KOPT-K1 (cell line): ENCODE data around the gene CTU1.
"Not testable (repeated sequence)": the region's sequence is repeated elsewhere in the genome, so short reads cannot be mapped to it uniquely, and the experiment has no call there.

ENCODE experiments used
- H3K27ac ChIP-seq: fragments of 200-600 bp; sonication (generic); 2 replicates; pipeline ENCODE4 v1.5.1; 2016; ENCODE audit warnings: antibody characterized with exemption, mild to moderate bottlenecking, low read depth, low read length; ENCODE audit not compliant: poor library complexity, severe bottlenecking
- H3K36me3 ChIP-seq: fragments of 200-600 bp; sonication (generic); 2 replicates; pipeline ENCODE4 v1.5.1; 2017; ENCODE audit warnings: antibody characterized with exemption, mild to moderate bottlenecking, low read length, moderate library complexity; ENCODE audit not compliant: insufficient read depth
- H3K9me3 ChIP-seq: fragments of 200-600 bp; sonication (generic); 2 replicates; pipeline ENCODE4 v1.5.1; 2017; ENCODE audit warnings: antibody characterized with exemption, low read length, mild to moderate bottlenecking; ENCODE audit not compliant: insufficient read depth, poor library complexity, severe bottlenecking

CTU1 gene

GRCh38 chr19:51108066-51108804 is at the start of gene CTU1:
Gene CTU1 (minus strand): TSS chr19:51108409. CDS start chr19:51104569, 3,840 bp downstream.
- Histone ChIP-seq H3K9me3 (no peaks in the 10 kb centered on the region), H3K27ac (peak within 1 kb of the TSS; percentile 67), H3K36me3 (peaks cover 19% of the 10 kb centered on the region)

- Histone ChIP-seq H3K9me3 (no peaks in the 10 kb centered on the region), H3K36me3 (no peaks in the 10 kb centered on the region), H3K27ac (no peak overlapping the region)
Observed at GRCh38 chr19:51157265-51157664, 49.1 kb upstream of the CTU1 start.

GRCh38 chr19:51156710-51157109 is 48.5 kb upstream of the CTU1 start:
- H3K9me3 ChIP-seq: no peaks in the 10 kb centered on the region
- no peaks in the 10 kb centered on the region for H3K36me3 ChIP-seq
- H3K27ac ChIP-seq: no peak overlapping the region

- Histone ChIP-seq H3K9me3 (peaks cover 12% of the 10 kb centered on the region), H3K36me3 (no peaks in the 10 kb centered on the region), H3K27ac (no peak overlapping the region)
Observed at GRCh38 chr19:51150627-51151026, 42.4 kb upstream of the CTU1 start.

GRCh38 chr19:51148580-51148979 is 40.4 kb upstream of the CTU1 start:
- Histone ChIP-seq H3K9me3 (peaks cover 12% of the 10 kb centered on the region), H3K27ac (no peak overlapping the region), H3K36me3 (no peaks in the 10 kb centered on the region)

- H3K27ac ChIP-seq: no peak overlapping the region
- H3K9me3 ChIP-seq: peaks cover 12% of the 10 kb centered on the region
- no peaks in the 10 kb centered on the region for H3K36me3 ChIP-seq
Observed at GRCh38 chr19:51147663-51148062, 39.5 kb upstream of the CTU1 start.

GRCh38 chr19:51146751-51147150 is 38.5 kb upstream of the CTU1 start:
- peaks cover 12% of the 10 kb centered on the region for H3K9me3 ChIP-seq
- H3K36me3 ChIP-seq: no peaks in the 10 kb centered on the region
- H3K27ac ChIP-seq: no peak overlapping the region

GRCh38 chr19:51145916-51146493 is 37.8 kb upstream of the CTU1 start:
- Histone ChIP-seq H3K9me3 (peaks cover 6% of the 10 kb centered on the region), H3K27ac (no peak overlapping the region), H3K36me3 (no peaks in the 10 kb centered on the region)

- Histone ChIP-seq H3K9me3 (peaks cover 3% of the 10 kb centered on the region), H3K36me3 (no peaks in the 10 kb centered on the region), H3K27ac (no peak overlapping the region)
Observed at GRCh38 chr19:51144482-51145045, 36.4 kb upstream of the CTU1 start.

GRCh38 chr19:51143486-51143885 is 35.3 kb upstream of the CTU1 start:
- H3K36me3 ChIP-seq: no peaks in the 10 kb centered on the region
- H3K27ac ChIP-seq: no peak overlapping the region
- no peaks in the 10 kb centered on the region for H3K9me3 ChIP-seq

GRCh38 chr19:51142809-51143475 is 34.7 kb upstream of the CTU1 start:
- not testable (repeated sequence) for H3K27ac ChIP-seq, H3K36me3 ChIP-seq, H3K9me3 ChIP-seq

- peaks cover 10% of the 10 kb centered on the region for H3K9me3 ChIP-seq
- H3K36me3 ChIP-seq: no peaks in the 10 kb centered on the region
- no peak within 1 kb of the TSS for H3K27ac ChIP-seq
Observed at GRCh38 chr19:51142119-51142518, 33.9 kb upstream of the CTU1 start, which contains the start of gene SIGLEC7. Gene SIGLEC7 (plus strand): TSS chr19:51142301. CDS start chr19:51142370, 69 bp downstream.

- Histone ChIP-seq H3K9me3 (peaks cover 19% of the 10 kb centered on the region), H3K27ac (no peak overlapping the region), H3K36me3 (no peaks in the 10 kb centered on the region)
Observed at GRCh38 chr19:51141181-51141580, 33.0 kb upstream of the CTU1 start.

- Histone ChIP-seq H3K9me3 (peaks cover 24% of the 10 kb centered on the region), H3K27ac (no peak overlapping the region), H3K36me3 (no peaks in the 10 kb centered on the region)
Observed at GRCh38 chr19:51140441-51140840, 32.2 kb upstream of the CTU1 start.

GRCh38 chr19:51139299-51140014 is 31.2 kb upstream of the CTU1 start:
- H3K27ac ChIP-seq: no peak overlapping the region

More at GRCh38 chr19:51139299-51140014, 31.2 kb upstream of the CTU1 start:
- no peaks in the 10 kb centered on the region for H3K36me3 ChIP-seq
- H3K9me3 ChIP-seq: peaks cover 34% of the 10 kb centered on the region
